Uterus (tissue), 4 donors: Measurements from ENCODE around the gene SIK1. TPM values are rescaled to one million over a fixed set of nuclear protein-coding genes. Genes with fewer than 3 reads are reported as not detected.
"Not testable (repeated sequence)": the region's sequence is repeated elsewhere in the genome, so short reads cannot be mapped to it uniquely, and the experiment has no call there.

Source experiments
- DNase-seq, 2 donors: peaks; one replicate each; pipeline ENCODE4 v3.0.0-alpha.2; 2019 to 2020
- H3K27ac ChIP-seq, 2 donors: fragments of 200-600 bp; sonication (generic); 1 replicate in 1 of 2; 2 replicates in 1 of 2; pipeline ENCODE4 v1.5.1; 2016 to 2018
- H3K27me3 ChIP-seq, 2 donors: fragments of 200-600 bp; sonication (generic); one replicate each; pipeline ENCODE4 v1.5.1; 2018 to 2019; ENCODE audit warnings: control low read depth in 1 of 2
- H3K36me3 ChIP-seq, 2 donors: fragments of 200-600 bp; sonication (generic); one replicate each; pipeline ENCODE4 v1.5.1; 2019; ENCODE audit warnings: control low read depth in 1 of 2
- H3K4me1 ChIP-seq, 2 donors: fragments of 200-600 bp; sonication (generic); one replicate each; pipeline ENCODE4 v1.5.1; 2018 to 2019; ENCODE audit warnings: control low read depth in 1 of 2
- H3K4me3 ChIP-seq, 2 donors: fragments of 200-600 bp; sonication (generic); 1 replicate in 1 of 2; 2 replicates in 1 of 2; pipeline ENCODE4 v1.5.1; 2018 to 2019; ENCODE audit warnings: mild to moderate bottlenecking in 1 of 2
- H3K9me3 ChIP-seq, 2 donors: fragments of 200-600 bp; sonication (generic); one replicate each; pipeline ENCODE4 v1.5.1; 2019; ENCODE audit warnings: control low read depth in 1 of 2
- intact Hi-C: fragments of 100-400 bp; cut with DNase I; formaldehyde crosslinking; loops from one replicate; pipeline ENCODE4 v1.15.1; 2023; ENCODE audit warnings: low total_unique reads
- total RNA-seq, 4 donors: library from RNA; depleted of rRNA in 3 of 4; stranded (reverse); fragments of >200 nt in 3 of 4; gene quantifications; one replicate each; pipeline versions ENCODE4 v1.1.0 to v1.2.4, GENCODE V29; 2014 to 2023
- donor health status: DM: yes; HTN: yes; CAD: no.

SIK1 gene
- total RNA-seq, 4 donors from 2014 or later = 4.4 to 64.4 (median 6.9) TPM

DNA sequence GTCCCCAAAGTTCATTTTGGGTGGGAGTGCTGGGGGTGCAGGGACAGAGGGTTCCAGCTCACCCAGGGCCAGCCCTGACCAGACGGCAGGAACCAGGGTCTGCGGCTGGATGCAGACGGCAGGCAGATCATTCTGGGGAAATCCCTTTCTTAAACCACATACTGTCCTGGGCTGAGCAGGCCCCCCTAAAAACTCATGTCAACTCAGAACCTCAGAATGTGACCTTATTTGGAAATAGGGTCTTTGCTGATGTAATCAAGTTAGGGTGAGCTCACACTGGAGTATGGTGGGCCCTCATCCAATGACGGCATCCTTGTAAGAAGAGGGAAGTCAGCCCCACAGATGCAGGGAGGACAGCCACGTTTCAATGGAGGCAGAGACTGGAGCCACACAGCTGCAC lies 27.2 kb upstream of the SIK1 start:
- intact Hi-C loops, H3K36me3 ChIP-seq, H3K4me3 ChIP-seq, DNase-seq, H3K9me3 ChIP-seq, H3K4me1 ChIP-seq, H3K27me3 ChIP-seq, H3K27ac ChIP-seq: not testable (repeated sequence)

DNA sequence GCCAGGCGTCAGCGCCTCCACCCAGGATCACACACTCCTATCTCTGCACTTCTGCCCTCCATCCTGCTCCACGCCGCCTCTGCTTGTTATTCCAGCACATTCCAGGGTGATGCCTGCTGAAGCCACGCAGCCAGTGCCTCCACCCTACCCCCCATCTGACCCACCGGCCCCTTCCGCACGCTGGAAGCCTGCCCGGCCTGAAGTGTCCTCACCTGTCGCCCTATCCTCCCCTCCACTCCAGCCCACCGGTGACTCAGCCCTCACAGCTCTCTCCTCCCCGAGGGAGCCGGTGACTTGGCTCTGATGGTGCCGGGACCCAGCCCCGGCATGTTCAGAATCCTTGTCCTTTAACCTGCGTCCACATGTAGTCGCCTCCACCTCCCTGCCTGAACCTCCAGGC lies 24.9 kb upstream of the SIK1 start:
- intact Hi-C loops, H3K27me3 ChIP-seq, H3K36me3 ChIP-seq, DNase-seq, H3K9me3 ChIP-seq, H3K4me3 ChIP-seq, H3K4me1 ChIP-seq, H3K27ac ChIP-seq: not testable (repeated sequence)

DNA sequence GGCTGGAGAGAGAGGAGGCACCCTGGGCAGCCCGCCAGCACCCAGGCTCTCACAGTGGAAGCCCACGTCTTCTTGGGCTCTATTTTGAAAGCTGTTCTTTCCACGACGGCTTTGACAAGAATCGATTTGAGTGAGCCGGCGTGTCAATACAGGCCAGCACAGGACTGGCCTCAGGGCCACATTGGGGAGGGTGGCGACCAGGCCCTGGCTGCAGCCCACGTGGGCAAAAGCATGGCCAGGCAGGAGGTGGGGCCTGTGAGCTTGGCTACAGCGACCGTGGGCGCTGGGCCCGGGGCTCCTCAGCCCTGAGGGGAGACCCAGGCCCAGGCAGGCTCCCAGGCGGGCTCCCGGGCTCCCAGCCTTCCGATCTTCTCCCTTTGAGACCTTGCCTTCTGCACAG lies 23.4 kb upstream of the SIK1 start:
- intact Hi-C loops, DNase-seq, H3K9me3 ChIP-seq, H3K4me1 ChIP-seq, H3K27me3 ChIP-seq, H3K36me3 ChIP-seq, H3K4me3 ChIP-seq, H3K27ac ChIP-seq: not testable (repeated sequence)

DNA sequence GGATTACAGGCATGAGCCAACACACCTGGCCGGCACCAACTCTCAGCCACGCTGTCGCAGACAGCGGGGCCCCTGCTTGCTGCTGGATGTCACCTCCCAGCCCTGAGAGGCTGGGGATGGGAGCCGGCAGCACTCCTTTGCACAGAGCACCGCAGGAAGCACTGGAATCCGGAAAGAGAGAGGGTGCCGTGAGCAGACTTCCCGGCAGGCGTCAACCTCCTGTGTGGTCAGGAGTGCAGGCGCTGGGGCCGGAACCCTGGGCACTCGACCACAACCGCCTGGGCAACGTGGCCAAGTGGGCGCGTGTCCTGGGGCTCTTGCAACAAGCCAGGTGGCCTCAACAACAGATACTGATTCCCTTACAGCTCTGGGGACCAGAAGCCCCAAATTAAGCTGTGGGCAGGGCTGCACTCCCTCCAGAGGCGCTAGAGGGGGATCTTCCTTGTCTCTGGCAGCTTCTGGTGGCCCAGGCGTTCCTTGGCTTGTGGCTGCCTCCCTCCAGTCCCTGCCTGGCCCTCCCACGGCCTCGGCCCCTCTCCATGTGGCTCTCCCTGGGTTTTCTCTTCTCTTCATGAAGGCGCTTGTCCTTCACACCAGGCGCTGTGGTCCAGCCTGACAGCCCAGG lies 20.5 kb upstream of the SIK1 start:
- H3K4me3 ChIP-seq, H3K36me3 ChIP-seq, DNase-seq, intact Hi-C loops, H3K9me3 ChIP-seq, H3K27ac ChIP-seq, H3K27me3 ChIP-seq, H3K4me1 ChIP-seq: not testable (repeated sequence)

DNA sequence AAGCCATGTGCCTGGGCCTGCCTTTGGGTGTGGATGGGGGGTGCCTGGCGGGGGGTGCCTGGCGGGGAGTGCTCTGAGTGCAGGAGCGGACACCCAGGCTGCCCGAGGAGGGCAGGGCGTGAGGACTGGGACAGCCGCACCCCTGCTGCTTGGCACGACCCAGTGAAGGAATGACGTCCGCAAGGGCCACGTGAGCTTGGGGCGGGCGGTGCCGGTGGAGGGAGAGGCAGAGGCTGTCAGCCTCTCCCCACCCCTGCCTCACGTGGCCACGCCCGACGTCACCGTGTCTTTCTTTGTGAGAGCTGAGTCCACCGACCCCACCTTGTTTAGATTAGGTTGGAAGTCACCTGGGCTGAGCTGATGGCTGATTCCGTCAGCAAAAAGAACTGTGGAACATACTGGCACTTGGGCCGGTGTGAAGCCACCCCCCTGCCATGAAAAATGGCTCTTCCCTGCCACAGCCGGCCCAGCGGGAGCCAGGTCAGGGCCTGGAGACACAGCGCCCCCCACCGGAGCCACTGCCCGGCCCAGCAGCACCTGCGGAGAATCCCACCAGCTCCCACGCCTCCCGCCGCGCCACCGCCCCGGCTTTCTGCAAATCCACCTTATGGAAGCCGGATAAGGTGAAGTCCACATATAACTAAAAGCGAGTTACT lies 19.5 kb upstream of the SIK1 start:
- H3K36me3 ChIP-seq, intact Hi-C loops, H3K27me3 ChIP-seq, DNase-seq, H3K4me1 ChIP-seq, H3K9me3 ChIP-seq, H3K4me3 ChIP-seq, H3K27ac ChIP-seq: not testable (repeated sequence)

DNA sequence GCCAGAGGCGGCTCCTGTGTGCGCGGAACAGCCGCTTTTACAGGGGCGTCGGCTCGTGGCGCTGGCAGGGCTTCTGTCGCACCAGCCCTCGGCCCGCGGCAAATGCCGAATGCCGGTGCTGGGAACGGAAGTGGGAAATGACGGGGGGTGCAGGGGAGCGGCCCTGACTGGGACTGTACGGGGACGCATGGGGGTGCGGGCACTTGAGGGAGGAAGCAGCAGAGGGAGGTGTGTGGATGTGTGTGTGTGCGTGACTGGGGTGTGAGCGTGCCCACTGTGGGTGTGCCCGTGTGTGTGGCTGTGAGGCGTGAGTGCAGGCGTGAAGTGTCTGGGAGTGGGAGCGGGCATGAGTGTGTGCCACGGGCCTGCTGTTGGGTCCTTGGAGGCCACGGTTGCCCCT lies 17.6 kb upstream of the SIK1 start:
- H3K4me1 ChIP-seq, H3K9me3 ChIP-seq, H3K4me3 ChIP-seq, intact Hi-C loops, H3K27me3 ChIP-seq, DNase-seq, H3K27ac ChIP-seq, H3K36me3 ChIP-seq: not testable (repeated sequence)

DNA sequence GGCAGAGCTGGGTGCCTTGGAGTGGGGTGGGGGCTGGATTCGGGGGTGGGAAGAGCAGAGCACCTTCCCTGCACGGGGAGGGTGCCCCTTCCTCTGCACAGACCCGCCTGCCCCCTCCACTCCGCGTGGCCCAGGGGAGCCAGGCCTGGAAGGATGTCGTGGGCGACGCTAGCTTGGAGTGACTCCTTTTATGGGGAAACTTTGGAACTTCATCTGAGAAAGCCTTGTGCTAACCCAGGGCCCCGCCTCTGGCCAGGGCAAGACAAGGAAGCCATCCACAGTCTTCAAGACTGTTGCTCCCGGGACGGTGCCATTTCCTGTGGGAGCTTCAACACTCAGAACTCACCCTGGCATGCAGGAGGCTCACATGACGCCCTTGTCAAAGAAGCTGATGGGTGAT lies 15.6 kb upstream of the SIK1 start:
- H3K36me3 ChIP-seq, H3K27me3 ChIP-seq, H3K4me1 ChIP-seq, H3K4me3 ChIP-seq, H3K9me3 ChIP-seq, intact Hi-C loops, DNase-seq, H3K27ac ChIP-seq: not testable (repeated sequence)

DNA sequence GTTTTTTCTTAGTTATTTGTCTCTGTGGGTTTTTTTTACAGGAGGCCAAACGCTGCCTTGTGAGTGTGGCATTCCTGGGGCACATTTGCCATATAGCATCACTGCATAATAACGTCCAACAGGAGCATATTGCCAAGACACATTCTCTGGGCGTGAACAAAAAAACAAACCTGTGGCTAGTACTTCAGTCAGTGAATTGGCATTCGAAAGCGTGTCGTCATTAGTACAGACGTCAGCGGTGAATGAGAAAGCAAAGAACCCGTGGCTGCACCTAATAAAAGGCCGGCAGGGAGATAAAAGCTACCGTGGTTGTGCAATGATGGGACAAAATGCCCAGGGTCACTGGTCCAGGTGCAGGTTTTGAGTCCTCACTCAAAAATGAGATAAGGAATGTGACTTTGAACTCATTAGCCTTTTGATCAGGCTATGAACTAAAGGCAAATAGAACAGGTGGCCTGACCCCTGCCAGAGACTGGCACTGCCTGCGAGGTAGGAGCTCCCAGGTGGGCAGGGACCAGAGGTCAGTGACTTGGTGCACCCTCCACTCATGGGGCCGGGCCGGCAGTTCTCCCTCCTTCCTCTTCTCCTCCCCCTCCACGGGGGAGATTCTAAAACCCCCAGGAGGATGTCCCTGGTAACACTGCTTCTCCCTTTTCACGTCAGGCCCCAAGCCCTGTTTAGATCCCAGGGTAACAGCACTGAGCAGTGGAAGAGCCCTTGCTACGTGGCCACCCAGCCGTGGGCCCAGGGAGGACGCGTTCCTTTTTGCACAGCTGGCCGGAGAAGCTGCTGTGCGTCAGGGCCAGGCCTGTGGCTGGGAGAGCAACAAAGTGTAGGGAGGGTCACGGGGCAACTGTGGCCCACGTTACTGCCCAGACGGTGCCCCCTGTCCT lies 14.2 kb upstream of the SIK1 start:
- H3K4me1 ChIP-seq, intact Hi-C loops, H3K36me3 ChIP-seq, H3K9me3 ChIP-seq, H3K27ac ChIP-seq, H3K27me3 ChIP-seq, H3K4me3 ChIP-seq, DNase-seq: not testable (repeated sequence)

DNA sequence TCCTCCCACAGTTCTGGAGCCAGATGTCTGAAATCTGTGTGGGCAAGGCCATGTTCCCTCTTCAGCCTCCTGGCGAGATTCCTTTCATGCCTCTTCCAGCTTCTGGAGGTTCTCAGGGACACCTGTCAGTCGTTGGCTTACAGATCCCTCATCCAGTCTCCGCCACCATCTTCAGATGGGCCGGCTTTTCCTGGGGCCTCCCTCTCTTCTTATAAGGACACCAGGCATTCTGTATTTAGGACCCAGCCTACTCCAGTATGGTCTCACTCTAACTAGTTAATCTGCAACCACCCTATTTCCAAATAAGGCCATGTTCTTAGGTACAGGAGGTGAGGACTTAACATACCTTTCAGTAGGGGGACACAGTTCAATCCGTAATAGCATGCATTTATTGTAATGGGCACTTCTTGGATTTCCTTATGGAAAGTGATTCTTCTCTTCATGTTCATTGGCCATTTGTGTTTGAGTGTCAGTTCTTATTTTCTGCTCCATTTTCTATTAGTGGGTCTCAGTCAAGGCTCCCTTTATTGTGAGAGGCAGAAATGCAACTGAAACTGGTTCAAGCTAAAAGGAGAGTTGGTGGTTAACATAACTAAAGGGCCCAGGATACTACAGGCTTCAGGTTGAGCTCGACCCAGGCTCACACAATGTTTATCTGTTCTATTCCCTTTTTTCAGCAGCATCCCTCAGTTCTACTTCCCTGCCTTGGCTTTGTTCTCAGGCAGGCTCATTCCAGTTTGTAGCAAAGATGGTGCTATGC lies 12.6 kb upstream of the SIK1 start:
- DNase-seq, H3K36me3 ChIP-seq, intact Hi-C loops, H3K27me3 ChIP-seq, H3K4me3 ChIP-seq, H3K4me1 ChIP-seq, H3K9me3 ChIP-seq, H3K27ac ChIP-seq: not testable (repeated sequence)

DNA sequence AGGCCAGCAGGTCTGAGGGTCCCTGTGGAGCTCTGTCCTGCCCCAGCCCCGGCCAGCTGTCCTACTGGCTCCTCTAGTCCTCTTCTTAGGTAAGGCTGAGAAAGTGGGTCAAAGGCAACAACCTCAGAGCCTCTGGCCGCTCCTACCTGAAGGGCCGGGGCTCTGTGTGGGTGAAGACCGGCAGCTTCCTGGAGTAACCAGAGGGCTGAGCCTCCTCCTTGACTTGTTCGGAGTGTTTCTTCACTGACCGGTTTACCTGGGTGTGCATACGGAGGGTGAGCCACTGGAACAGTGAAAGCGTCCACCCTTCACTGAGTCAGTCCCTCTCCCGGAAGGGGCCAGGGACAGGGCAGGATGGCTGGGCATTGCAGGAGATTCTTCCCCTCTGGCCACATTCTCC lies 9.3 kb upstream of the SIK1 start:
- H3K4me3 ChIP-seq, DNase-seq, H3K9me3 ChIP-seq, H3K36me3 ChIP-seq, intact Hi-C loops, H3K4me1 ChIP-seq, H3K27me3 ChIP-seq, H3K27ac ChIP-seq: not testable (repeated sequence)

DNA sequence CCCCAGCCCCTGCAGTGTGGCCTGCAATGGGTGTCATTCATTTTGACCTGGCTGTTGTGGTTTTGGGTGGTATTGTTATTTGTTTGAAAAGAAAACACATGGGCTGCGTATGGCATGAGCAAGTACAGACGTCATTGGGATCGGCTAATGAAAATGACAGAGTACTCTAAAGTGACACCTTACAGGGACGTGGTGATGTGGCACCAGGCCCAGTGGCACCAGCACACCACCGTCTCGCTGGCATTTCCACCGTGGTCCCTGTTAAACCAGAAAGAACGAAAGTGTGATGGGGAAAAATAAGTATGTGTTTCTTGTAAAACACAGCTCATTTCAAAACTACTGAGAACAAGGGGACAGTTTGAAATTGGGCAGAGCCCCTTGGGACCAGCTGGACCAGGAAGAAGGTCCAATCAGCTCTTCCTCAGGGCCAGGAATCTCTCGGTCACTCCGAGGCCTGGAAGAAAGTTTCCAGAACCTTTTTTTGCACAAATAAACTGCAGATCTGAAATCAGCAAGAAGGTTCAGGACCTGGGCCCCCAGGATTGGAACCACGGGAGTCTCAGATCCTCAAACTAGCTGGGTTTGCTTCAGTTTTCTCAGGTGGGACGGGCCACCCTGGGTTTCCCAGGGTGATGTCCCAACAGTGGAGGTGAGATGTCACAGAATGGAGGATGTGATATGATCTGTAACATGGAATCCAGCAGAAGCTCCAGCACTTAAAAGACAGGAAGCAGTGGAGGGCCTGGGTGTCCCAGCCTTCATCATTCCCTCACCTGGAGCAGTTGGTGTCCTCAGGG lies 6.6 kb upstream of the SIK1 start:
- H3K4me3 ChIP-seq, intact Hi-C loops, DNase-seq, H3K36me3 ChIP-seq, H3K27ac ChIP-seq, H3K4me1 ChIP-seq, H3K9me3 ChIP-seq, H3K27me3 ChIP-seq: not testable (repeated sequence)

DNA sequence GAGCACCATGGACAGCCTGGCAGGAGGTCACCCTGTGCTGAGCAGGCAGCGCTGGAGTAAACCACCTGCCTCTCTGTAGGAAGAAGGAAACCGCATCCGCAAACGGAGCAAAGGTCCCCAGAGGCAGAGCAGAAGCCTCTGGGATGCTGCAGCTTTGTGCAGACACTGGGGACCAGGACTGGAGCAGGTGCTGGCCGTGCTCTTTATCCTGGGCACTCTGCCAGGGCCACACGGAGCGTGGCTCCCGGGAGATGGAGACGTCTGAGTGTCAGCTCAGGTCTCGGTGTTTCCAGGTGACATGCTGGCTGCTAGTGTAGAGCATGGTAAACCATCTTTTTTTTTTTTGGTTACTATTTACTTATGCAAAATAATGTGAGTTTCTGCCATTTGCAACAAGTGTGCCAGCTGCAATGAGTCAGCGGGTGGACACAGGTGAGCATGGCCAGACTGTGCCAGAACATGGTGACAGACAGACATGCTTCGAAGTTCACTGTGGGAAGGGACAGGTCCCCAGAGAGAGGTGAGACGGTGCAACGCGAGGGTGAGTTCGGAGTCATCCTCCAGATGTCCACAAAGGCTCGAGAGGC lies 4.0 kb upstream of the SIK1 start:
- H3K27ac ChIP-seq, DNase-seq, H3K9me3 ChIP-seq, H3K36me3 ChIP-seq, H3K27me3 ChIP-seq, intact Hi-C loops, H3K4me3 ChIP-seq, H3K4me1 ChIP-seq: not testable (repeated sequence)
